HG03280 (cell line): ENCODE measurements around the gene KCNQ2.

Experiments
- ATAC-seq: cut with Tn5 transposase; IDR thresholded peaks from one replicate; pipeline ENCODE4 v1.9.1; 2021; ENCODE audit warnings: mild to moderate bottlenecking, moderate library complexity; ENCODE audit not compliant: unreplicated experiment

KCNQ2 gene

DNA sequence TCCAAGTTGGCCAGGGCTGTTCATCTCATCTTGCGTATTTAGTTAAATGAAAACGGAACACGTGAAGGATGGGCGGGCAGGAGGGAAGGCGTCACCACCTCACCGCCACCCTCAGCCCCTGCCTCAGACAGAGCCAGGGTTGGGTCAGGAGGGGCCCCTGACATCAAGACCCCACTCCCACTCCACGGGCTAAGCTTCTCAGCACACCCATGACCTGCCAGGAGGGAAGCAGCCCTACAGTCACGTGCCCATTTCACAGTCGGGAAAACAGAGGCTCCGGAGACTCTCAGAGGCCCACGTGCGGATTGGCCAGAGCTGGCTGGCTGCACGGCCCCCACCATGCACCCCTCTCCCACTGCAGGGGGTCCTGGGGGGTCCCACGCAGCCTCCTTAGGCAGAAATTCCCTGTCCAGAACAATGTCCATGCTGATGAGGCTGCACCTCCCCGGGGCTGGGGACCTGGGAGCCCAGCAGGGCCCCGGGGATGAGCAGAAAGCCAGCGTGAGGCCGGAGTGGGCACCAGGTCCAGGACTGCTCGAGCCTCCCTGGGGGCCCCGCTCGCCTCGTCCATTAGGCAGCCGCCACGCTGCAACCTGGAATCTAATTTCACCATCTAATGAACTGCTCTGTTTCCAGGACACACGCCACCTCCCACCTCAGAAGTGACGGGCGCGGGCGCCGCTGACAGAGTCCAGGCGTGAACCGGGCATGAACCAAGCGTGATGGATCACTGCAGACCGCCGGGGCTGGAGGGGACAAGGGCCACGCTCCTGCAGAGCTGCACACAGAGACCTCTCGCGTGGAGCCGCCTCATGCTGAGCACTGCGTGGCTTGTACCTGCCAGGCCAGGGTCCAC, 15.8 kb downstream of the KCNQ2 start:
- ATAC-seq, result no peak

DNA sequence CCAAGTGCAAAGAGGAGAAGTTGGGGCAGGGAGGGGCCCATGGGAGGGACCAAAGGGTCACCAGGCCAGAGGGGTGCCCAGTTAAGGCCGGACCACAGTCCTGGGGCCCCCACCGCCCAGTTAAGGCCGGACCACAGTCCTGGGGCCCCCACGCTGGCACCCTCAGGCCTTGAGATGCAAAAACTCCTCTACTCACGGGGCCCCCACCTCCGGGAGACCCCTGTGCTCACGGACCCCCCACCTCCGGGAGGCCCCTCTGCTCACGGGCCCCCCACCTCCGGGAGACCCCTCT, 16.9 kb downstream of the KCNQ2 start:
- no peak for ATAC-seq

- ATAC-seq, result no peak
Observed at GRCh38 chr20:63454731-63455567, 17.5 kb downstream of the KCNQ2 start.

DNA sequence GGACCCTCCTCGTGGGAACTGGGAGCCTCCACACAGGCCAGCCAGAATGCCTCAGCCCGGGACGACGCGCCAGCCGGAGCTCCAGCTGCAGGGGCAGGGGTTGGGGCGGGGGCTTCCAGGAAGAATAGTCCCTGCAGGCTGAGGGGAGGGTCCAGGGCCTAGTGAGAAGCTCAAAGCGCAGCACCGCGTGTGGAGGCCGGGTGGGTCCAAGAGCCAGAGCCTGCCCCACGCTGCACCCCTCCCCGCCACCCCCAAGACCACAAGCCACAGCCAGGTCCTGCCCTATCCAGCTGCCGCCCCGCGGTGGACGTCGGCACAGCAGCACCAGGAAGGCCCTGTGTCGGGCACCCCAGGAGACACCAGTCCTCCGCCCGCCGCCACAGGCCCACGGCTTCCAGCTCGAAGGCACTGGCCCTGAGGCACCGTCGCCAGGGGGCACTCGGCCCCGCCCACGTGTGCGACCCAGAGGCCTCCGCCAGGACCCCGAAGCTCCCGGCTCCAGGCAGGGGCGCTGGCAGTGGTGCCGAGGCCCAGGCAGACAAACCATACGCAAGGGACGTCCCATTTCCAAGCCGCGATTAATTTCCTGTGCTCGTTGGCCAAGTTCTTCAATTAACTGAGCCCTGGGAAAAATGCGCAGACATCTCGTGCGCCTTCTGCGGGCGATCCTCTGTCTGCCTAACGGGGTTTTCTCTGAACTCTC, 19.5 kb downstream of the KCNQ2 start:
- ATAC-seq, result no peak

GRCh38 chr20:63452341-63452740, 20.1 kb downstream of the KCNQ2 start:
- no peak for ATAC-seq

DNA sequence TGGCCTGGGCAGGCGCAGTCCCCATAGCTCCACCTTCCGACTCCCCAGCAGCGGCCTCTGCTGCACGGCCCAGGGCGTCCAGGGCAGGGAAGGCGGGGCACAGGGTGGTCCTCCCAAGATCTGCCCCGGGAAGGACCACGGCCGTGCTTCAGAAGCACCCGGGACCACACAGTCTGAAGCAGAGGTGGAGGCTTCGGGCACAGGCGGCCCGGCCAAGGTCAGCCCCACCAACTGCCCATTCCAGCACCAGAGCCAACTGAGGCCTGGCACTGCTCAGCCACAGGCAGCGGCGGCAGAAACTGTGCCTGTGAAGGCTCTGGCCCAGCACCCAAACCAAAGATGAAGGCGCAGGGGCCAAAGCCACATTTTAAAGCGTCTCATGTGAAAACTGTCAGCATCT, 20.6 kb downstream of the KCNQ2 start:
- ATAC-seq, result no peak

- no peak for ATAC-seq
Observed at GRCh38 chr20:63449796-63450730, 22.4 kb downstream of the KCNQ2 start.

DNA sequence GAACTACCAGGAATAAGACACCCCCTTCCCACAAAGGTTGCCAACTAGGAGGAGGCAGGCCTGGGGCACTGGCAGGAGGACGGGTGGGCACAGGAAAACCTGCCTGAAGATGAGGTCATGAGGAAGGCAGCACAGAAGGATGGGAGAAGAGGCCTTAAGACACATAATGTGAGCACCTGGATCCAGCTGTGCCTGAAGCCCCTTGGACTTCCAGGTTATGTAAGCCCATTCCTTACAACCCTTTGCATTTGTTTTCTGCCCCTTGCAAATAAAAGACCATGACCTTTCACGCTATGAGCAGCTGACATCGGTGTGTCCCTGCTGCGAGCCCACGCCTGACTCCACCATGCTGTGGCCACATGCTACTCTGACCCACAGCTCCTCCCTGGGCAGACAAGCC, 23.4 kb downstream of the KCNQ2 start:
- no peak for ATAC-seq

- ATAC-seq, result no peak
Observed at GRCh38 chr20:63448031-63448430, 24.4 kb downstream of the KCNQ2 start.

DNA sequence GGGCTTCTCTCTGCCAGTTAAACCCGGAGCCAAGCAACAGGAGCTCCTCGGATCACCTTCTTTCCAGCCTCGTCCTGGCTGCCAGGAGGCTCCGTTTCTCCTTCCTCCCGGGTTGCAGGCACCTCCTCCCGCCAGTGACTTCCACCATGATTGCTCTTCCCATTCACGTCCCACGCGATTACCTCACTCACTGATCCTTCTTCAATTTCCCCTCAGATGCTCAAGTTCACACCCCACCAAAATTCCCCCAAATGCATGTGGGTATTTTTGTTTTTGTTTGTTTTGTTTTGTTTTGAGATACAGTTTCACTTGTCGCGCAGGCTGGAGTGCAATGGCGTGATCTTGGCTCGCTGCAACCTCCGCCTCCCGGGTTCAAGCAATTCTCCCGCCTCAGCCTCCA, 25.1 kb downstream of the KCNQ2 start:
- ATAC-seq, result no peak

- no peak for ATAC-seq
Observed at GRCh38 chr20:63446216-63447024, 26.0 kb downstream of the KCNQ2 start.

DNA sequence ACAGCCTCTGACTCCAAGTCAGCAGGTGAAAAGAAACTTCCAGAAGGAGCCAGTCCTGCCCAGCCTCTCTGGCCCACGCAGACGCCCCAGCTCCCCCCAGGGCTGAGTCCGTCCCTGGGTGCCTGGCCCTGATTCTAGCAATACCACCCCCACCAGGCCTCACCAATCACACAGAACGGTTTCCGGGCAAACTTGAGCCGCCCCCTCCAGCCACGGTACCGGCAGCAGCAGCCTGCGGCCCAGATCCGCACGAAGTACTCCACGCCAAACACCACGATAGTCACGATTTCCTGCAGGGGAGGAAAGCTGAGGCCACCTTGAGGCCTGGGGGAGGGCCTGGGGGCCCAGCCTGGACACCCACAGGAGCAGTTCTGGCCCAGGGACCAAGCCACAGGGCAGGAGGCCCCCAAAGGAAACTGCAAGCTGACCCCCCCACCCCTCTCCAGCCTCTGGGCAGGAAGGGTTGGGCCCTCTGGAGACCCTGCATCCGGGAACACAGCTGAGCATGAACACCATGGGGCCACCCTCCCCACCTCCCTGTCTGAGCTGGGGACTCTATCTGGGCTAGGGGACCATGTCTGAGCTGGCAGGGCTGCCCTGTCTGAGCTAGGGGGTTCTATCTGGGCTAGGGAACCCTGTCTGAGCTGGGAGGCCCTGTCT, 27.2 kb downstream of the KCNQ2 start:
- no peak for ATAC-seq

- ATAC-seq, result no peak
Observed at GRCh38 chr20:63444548-63444947, 27.9 kb downstream of the KCNQ2 start.

GRCh38 chr20:63443606-63444395, 28.7 kb downstream of the KCNQ2 start:
- ATAC-seq, result no peak

DNA sequence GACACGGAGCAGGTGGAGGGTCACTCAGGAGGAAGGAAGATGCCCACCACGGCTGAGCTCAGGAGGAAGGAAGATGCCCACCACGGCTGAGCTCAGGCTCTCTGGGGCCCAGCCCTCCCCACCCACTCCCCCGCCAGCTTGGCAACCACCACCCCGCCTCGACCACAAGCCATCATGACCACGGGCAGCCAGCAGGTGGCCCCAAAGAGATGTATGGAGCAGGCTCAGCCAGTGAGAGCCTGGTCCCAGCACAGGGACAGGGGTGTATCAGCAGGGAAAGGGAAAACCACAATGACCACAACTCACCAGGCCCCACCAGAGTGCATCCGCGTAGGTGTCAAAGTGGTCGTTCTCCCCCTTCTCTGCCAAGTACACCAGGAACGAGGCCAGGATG, 30.4 kb downstream of the KCNQ2 start:
- no peak for ATAC-seq

- ATAC-seq, result no peak
Observed at GRCh38 chr20:63441136-63442099, 31.0 kb downstream of the KCNQ2 start.

DNA sequence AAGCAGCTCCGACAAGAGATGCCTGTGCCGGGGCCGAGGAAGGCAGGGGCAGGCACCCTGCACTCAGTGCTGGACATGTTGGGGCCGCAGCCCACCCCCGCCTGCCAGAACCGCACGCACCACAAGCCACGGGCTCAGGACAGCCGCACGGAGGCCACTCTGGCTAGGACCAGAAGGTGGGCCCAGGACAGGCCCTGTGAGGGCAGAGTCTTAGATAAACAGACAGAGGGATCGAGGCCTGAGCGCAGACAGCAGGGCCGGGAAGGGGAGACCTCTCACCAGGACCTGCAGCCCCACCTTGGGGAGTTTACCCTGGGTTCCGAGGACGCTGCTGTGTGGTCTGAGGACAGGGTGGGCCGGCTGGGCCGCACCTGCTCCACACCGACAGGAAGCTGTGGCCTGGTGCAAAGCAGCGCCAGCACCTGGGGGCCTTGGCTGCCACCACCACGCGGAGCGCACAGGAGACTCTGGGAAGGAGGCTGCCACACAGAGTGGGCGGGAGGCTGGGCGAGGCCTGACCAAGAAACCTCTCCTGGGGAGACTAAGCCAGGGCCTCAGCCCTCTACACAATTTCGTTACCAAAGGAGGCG, 32.0 kb downstream of the KCNQ2 start:
- no peak for ATAC-seq
